ENCODE data around the gene NAT16.

- TF ChIP-seq CTCF (IDR thresholded peaks at IDR 0.05) (no peak), ZFX (IDR thresholded peaks at IDR 0.05; ENCODE audit: borderline replicate concordance) (no peak)
Observed at GRCh38 chr7:101180130-101180755, at the start of gene NAT16.

Data from 22Rv1 (cell line).